HG03108 (cell line): ENCODE data around the gene AFM.
A peak's percentile ranks its signal among the peaks of the same experiment; 100 is the strongest.
"Not testable (repeated sequence)": the region's sequence is repeated elsewhere in the genome, so short reads cannot be mapped to it uniquely, and the experiment has no call there.

Source experiments
- ATAC-seq: cut with Tn5 transposase; IDR thresholded peaks from one replicate; pipeline ENCODE4 v1.9.1; 2021; ENCODE audit warnings: moderate library complexity; ENCODE audit not compliant: unreplicated experiment

AFM gene

GRCh38 chr4:73499996-73500765 lies 18.6 kb downstream of the AFM start:
- ATAC-seq, result no peak

- ATAC-seq, result no peak
Observed at GRCh38 chr4:73501664-73502265, 20.2 kb downstream of the AFM start.

- no peak for ATAC-seq
Observed at GRCh38 chr4:73505567-73505966, 24.0 kb downstream of the AFM start.

GRCh38 chr4:73507541-73507940 lies 26.0 kb downstream of the AFM start:
- ATAC-seq, result no peak

DNA sequence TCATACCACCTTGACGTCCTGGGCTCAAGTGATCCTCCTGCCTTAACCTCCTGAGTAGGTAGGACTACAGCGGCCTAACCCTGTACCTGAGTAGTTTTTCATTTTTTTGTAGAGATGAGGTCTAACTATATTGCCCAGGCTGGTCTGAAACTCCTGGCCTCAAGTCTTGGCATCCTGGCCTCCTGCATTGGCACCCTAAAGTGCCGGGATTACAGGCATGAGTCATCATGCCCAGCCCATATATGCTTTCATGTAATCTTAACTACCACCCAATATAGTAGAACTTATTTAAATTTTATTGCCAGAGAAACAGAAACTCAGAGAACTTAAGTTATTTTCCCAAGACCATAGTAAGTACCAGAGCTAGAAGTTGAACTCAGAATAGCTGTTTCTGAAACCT lies 27.1 kb downstream of the AFM start:
- ATAC-seq, result no peak

DNA sequence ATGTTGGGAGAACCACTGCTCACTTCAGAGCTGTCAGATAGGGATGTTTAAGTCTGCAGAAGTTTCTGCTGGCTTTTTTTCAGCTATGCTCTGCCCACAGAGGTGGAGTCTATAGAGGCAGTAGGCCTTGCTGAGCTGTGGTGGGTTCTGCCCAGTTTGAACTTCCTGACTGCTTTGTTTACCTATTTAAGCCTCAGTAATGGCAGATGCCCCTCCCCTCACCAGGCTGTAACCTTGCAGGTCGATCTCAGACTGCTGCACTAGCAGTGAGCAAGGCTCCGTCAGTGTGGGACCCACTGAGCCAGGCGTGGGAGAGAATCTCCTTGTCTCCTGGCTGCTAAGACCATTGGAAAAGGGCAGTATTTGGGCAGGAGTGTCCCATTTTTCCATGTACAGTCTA lies 36.8 kb downstream of the AFM start:
- ATAC-seq, result no peak

- ATAC-seq, result no peak
Observed at GRCh38 chr4:73520821-73521220, 39.3 kb downstream of the AFM start.

GRCh38 chr4:73523126-73523525 lies 41.6 kb downstream of the AFM start:
- no peak for ATAC-seq

DNA sequence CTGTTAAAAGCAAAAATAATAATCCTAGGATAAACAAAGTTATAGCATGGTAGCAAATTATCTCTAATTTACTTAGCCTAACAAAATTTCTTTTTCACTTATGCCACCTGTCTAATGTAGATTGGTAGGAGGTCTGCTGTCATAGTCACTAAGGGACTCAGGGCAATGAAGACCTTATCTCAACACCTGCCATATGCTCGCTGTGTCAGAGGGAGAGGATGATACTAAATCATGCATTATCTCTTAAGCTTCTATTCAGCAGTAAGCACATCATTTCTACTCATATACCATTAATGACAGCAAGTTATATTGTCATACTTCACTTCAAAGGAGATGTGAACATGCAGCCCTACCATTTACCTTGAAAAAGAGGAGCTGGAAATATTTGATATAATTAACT lies 44.1 kb downstream of the AFM start:
- no peak for ATAC-seq

GRCh38 chr4:73527196-73527595 lies 45.7 kb downstream of the AFM start:
- ATAC-seq, result peak; percentile 56

DNA sequence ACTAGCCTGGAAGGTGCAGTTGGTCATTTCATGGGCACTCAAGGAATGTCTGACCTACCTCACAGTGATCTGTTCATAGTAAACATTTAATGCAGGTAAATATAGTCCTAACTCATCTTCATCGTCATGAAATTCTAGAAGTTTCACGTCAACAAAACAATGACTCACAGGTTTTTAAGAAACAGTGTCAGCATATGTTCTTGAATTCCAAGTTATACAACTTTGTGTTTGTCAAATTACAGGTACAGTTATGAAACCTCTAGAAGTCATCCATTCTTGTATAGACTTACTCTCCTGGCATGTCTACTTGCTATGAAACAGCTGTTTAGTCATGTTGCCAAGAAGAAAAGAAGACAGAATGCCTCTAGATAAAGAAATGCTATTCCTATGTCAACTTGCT lies 46.6 kb downstream of the AFM start:
- no peak for ATAC-seq

DNA sequence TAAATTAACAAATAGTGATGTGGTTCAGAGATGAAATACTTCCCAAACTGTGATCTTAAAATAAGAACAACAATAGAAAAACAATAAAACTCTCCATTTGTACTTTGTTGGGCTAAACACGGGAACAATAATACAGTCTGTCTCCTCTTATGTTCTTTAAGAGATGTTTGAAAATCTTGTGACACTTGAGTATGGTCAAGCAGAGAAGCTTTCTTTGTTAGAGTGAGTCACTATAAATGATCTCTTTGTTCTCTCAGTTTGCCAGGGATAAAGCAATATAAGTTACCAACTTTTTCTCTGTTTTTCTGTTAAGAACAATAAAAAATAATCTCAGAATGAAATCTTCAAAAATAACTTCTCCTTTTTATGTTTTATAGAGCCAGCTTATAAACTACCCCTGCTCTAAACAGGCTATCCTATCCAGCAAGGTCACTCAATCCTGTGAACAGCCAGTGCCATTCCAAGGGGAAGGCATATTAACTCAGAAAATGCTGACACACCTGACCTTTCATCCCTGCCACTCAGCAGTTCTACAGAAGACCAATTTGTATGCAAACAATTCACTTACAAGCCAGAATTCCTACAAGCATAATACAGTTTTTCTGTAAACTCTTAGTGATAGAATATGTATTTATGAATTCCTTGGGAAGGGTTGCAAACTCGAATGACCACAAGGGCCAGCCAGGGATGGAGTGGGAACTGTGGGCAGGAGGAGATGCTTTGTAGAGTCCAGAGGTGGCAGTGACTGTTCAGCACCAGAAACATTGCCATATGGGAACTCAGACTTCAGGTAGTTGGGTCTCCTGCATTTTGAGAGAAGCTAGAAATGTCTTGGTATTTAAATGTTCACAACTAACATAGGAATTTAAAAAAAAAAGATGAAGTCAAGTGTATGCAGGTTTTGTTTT lies 52.2 kb downstream of the AFM start:
- no peak for ATAC-seq

DNA sequence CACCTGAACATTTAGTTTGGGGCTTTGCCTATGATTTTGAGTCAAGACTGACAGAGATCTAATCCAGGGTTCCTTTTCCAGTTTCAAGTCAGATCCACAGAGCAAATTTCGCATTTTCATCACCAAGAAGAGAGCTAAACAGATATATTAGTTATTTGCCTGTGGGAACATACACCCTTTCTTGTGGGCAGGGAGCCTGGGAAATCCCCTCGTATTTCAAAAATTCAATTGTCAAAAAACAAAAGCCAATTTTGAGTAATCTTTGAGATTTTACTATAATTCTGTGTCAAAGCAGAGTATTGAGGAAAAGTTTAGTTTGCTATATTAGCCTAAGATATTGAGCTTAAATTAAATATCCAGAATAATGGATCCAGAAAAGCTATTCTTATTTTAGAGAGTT lies 56.6 kb downstream of the AFM start:
- no peak for ATAC-seq

DNA sequence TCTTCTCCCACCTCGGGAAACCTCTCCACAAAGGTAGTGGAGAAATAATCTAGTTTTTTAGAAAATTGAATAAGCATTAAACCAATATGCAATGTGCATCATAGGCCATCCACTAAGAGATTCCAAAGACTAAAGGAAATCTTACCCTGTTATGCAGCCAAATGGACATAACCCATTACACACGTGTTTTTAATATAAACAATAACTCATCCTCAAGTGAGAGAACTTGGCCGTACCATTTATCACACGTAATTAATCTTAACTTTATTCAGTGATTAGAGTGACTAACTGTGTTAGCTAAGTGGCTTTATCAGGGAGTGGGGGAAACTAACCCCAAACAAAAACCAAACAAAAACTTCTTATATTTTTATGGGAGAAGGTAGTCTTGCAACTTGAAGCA lies 57.8 kb downstream of the AFM start:
- ATAC-seq, result no peak

GRCh38 chr4:73540826-73541225 lies 59.3 kb downstream of the AFM start:
- ATAC-seq, result no peak

GRCh38 chr4:73541251-73541650 lies 59.7 kb downstream of the AFM start:
- ATAC-seq, result no peak

DNA sequence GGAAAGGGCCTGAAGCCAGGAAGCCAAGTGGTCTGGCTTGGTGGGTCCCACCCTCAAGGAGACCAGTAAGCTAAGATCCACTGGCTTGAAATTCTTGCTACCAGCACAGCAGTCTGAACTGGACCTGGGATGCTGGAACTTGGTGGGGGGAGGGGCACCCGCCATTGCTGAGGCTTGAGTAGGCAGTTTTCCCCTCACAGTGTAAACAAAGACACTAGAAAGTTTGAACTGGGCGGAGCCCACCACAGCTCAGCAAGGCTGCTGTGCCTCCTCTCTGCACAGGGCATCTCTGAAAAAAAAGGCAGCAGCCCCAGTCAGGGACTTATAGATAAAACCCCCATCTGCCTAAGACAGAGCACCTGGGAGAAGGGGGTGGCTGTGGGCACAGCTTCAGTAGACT lies 63.1 kb downstream of the AFM start:
- no peak for ATAC-seq

DNA sequence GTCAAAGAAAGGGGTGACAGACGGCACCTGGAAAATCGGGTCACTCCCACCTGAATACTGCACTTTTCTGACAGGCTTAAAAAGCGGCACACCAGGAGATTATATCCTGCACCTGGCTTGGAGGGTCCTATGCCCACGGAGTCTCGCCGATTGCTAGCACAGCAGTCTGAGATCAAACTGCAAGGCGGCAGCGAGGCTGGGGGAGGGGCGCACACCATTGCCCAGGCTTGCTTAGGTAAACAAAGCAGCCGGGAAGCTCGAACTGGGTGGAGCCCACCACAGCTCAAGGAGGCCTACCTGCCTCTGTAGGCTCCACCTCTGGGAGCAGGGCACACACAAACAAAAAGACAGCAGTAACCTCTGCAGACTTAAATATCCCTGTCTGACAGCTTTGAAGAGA lies 69.3 kb downstream of the AFM start:
- ATAC-seq, result not testable (repeated sequence)
